Measurements from ENCODE around the gene LTV1.
"Not testable (repeated sequence)": the region's sequence is repeated elsewhere in the genome, so short reads cannot be mapped to it uniquely, and the experiment has no call there.

Gene LTV1, protein sequence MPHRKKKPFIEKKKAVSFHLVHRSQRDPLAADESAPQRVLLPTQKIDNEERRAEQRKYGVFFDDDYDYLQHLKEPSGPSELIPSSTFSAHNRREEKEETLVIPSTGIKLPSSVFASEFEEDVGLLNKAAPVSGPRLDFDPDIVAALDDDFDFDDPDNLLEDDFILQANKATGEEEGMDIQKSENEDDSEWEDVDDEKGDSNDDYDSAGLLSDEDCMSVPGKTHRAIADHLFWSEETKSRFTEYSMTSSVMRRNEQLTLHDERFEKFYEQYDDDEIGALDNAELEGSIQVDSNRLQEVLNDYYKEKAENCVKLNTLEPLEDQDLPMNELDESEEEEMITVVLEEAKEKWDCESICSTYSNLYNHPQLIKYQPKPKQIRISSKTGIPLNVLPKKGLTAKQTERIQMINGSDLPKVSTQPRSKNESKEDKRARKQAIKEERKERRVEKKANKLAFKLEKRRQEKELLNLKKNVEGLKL

DNA sequence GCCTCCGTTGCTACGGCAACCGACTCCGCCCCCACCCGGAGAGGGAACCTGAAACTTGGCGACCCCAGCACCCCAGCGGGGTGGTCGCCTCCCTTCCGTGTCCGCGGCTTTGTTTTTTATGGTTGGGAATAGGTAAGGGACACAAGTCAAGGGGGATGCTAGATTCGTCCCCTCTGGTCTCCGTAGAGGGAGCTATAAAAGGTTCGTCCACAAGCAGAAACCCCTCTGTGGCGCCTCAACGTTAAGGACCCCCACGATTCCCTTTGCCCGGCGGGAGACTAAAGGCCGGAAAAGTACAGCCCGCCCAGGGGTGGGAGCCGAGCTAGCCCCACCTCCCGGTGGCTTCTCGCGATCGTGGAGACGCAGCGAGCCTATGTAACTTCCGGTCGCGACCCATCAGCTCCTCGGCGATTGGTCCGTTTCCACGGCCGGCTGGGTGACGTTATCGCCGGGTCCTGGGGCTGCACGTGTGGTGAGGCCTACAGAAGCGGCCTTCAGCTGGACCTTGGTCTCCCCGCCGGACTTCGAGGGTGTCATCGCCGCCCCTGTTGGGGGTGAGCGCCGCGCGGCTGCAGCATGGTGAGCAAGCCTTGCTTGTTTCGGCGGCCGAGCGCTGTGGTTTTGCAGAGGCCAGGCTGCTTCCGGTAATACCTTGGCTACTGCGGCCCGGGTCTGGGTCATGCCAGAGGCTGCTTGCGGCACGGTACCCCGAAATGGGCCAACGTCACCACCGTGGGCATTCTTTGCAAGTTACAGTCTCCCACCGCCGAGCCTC is at the start of gene LTV1:
TSS of gene LTV1 (plus strand) at position 437 of the 775 bp plus-strand sequence. CDS start at position 577, 140 bp downstream.
- DNase-seq = peak; percentile 96

DNA sequence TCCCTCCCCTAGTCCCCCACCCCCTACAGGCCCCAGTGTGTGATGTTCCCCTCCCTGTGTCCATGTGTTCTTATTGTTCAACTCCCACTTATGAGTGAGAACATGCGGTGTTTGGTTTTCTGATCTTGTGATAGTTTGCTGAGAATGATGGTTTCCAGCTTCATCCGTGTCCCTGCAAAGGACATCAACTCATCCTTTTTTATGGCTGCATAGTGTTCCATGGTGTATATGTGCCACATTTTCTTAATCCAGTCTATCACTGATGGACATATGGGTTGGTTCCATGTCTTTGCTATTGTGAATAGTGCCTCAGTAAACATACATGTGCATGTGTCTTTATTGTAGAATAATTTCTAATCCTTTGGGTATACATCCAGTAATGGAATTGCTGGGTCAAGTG is 46.6 kb upstream of the LTV1 start:
- DNase-seq = not testable (repeated sequence)

DNA sequence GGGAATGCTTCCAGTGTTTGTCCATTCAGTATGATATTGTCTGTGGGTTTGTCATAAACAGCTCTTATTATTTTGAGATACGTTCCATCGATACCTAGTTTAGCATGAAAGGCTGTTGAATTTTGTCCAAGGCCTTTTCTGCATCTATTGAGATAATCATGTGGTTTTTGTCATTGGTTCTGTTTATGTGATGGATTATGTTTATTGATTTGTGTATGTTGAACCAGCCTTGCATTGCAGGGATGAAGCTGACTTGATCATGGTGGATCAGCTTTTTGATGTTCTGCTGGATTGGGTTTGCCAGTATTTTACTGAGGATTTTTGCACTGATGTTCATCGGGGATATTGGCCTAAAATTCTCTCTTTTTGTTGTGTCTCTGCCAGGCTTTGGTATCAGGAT is 44.7 kb upstream of the LTV1 start:
- DNase-seq = not testable (repeated sequence)

DNA sequence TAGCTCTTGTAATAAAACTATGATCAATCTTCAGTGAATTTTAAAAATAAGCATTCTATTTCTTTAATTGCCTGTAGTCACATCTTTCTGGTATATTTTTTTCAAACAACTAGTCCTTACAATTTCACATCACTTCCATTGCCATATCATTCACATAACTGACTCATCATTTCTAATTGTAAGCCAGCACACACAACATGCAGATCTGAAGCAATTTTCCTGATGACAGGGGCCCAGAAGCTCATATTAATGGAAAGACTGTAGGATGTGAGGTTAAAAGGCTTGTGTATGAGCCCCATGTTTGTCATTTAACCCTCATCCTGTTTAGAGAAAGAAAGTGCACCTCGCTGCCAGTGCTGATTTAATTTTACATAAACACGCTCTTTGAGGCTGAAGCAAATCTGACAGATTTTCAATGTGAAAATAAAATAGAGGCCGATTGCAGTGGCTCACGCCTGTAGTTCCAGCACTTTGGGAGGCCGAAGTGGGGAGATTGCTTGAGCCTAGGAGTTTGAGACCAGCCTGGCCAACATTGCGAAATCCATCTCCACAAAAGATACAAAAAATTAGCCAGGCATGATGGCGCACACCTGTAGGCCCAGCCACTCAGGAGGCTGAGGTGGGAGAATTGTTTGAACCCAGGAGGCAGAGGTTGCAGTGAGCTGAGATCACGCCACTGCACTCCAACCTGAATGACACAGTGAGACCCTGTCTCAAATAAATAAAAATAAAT is 40.1 kb upstream of the LTV1 start:
- DNase-seq = no peak

DNA sequence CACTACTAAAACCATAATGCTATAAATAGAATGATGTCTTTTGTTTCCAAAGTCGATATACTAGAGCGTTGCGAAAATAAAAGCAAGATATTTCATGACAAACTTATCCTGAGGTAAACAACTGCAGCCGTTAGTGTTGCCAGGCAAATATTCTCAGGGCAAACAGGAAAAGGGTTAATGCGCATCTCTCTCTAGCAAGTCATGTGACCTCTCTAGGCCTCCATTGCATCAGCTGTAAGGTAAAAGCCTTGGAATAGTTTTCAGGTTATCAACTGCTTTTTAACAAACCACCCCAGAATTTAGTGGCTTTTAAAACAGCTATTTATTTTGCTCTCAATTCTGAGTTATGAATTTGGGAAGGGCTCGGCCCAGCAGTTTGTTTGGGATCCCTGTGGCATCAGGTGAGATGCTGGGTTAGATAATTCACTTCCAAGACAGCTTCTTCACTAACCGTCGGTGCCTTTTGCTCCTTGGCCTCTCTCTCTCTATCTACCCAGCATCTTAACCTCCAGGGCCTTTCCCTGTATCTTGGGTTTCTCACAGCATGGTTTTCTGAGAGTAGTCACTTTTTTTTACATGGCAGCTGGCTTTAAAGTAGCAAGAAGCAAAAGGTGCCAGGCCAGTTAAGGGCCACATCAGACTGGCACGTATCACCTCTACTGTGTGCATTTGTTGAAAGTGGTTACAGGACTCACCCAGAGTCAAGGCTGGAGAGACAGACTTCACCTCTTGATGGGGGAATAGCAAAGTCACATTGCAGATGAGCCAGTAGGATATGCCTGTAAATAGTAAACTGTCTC is 39.2 kb upstream of the LTV1 start:
- no peak for DNase-seq

DNA sequence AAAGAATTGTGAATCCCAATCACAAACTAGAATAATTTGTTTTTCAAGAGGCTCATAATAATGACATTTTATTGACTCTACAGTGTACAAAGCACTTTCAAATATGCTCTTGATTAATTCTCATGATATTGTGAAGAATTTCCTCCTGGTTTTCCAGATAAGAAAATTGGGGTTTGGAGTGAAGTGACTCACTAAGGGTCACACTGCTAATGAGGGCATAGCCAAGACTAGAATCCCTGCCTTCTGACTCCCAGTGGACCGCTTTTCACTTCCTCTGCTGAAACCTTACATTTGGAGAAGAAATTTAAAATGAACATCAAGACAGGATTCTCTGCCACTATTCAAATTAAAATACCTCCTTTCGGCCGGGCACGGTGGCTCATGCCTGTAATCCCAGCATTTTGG is 38.3 kb upstream of the LTV1 start:
- DNase-seq = no peak

DNA sequence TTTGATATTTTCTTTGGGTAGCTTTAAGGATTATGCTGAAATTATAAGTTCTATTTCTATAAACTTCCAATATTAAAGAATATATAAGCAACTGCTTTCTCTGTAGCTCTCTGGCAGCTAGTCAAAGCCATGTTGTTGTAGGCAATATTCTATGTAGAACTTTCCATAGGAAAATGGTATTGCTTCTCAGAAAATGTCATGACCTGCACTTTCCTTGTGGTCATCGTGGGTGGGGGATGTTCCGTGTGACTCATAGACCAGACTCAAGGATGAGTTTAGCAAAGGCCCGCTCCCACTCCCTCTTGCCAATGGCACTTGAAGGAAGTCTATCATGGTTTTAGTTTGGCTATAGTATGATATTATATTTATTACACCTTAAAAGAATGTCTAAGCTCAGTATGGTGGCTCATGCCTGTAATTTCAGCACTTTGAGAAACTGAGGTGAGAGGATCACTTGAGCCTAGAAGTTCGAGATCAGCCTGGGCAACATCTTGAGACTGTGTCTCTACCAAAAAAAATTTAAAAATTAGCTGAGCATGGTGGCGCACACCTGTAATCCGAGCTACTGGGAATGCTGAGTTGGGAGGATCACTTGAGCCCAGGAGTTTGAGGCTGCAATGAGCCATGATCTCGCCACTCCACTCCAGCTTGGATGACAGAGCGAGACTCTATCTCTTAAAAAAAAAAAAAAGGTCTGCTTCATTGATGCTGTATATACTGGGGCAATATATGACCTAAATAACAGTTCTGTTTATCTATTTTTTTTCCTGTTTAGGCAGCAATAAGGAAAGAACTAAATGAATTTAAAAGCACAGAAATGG is 36.6 kb upstream of the LTV1 start:
- no peak for DNase-seq

DNA sequence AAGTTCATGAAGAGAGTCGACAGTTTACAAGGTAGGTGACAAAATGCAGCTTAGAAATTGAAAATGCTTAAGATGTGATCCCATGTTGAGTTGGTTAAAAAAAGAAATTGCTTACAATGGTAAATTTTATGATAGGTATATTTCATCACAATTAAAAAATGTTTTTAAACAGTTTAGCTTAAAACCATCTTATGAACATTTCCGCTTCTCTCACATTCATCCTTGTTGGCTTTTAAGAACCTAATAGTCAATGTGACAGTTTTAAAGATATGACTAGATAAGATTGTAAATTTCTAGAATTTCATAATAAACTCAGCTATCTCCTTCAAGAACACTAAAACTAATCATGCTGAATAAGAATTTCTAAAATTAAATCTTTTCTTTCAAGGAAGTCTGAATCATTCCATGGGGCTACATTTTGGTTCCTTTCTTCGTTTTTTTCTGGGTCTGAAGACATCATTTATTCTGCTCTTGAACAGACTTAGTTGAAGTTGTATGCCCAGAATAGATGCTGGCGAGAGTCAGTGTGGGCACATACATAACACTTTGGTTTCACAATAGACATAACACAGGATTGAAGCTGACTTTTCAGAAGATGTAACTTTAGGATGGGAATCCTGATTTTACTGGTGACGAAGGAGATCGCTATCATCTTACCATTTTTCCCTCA is 35.9 kb upstream of the LTV1 start:
- DNase-seq = no peak

DNA sequence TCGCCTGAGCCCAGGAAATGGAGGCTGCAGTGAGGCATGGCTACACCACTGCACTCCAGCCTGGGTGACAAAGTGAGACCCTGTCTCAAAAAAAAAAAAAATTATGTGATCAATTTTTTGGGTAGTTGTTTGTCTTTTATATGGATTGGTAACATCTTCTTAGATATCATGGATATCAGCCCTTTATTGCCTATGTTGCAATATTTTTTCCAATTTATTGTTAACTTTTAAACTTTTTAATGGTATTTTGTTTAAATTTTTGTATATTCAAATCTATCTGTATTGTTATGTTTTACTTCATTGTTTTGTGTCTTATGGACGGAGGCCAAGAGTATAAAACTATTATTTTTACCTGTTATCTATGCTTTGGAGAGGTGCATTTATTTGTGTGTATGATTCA is 32.4 kb upstream of the LTV1 start:
- DNase-seq = no peak

DNA sequence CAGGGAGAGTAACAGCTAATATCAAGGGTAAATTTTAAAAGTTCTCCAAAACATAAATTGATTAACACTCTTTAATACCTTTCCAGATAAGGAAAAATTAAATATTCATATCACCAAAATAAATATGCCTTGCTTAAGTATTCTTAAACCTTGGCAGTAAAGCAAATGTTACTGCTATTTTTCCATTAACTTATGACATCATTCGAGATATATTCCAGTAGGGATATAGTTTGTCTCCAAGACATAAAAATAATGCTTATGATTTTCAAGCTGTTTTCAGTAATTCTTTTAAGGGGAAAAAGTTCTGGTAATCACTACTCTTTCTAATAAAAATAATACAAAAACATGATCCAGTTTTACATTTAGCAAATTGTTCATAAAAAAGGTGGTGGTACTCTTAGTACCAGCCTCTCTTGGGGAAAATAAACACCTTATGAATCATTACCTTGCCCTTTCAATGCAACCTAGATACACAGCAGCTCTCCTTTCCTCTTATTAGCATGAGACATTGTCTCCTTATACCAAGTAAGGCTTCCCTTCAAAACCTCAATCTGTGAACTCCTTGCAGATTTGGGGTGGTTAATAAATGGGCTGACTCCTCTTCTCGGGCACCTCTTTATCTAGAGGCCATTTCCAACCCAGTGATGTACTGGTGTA is 31.5 kb upstream of the LTV1 start:
- no peak for DNase-seq

DNA sequence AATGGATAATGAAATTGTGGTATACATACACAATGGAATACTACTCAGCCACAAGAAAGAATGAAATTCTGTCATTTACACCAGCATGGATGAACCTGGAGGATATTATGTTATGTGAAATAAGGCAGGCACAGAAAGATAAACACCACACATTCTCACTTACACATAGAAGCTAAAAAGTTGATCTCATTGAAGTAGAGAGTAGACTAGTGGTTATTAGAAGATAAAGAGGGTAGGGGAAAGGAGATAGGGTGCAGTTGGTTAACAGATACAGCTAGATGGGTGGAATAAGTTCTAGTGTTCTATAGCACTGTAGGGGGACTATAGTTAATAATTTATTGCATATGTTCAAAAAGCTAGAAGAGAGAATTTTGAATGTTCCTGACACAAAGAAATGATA is 25.5 kb upstream of the LTV1 start:
- no peak for DNase-seq

DNA sequence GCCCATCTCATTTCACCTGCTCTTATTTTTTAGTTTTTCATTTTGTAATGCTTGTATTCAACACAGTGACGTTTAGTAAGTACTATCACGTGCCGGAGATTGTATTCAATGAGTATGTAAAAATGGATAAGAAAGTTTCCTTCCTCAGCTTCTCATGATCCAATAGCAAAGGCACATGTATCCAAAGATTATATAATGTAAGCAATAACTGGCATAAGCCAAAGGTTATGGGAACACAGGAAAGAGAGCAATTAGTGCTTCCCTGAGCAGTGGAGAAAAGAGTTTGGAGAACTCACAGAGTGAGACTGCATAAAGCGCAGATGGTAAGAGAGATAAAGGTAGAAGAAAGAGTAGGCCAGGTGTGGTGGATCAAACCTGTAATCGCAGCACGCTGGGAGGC is 21.8 kb upstream of the LTV1 start:
- DNase-seq = no peak

DNA sequence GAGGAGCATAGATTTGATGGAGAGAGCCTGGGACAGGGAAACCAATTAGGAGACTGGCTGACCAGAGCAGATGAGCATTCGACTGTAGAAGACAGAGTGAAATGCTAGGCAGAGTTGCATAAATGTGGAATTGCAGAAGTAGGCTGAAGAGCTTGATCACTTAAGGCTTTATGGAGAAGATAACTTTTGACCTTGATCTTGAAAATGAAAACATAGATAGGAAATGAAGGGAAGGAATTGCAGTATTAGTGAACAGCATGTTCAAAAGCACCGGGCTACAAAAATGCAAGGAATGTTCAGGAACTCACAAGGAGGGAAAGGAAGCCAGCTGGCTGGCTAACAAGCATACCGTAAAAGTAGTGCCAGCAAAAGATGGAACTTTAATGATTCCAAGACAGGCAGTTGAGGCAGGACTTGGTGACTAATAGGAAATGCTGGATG is 20.5 kb upstream of the LTV1 start:
- DNase-seq = no peak

DNA sequence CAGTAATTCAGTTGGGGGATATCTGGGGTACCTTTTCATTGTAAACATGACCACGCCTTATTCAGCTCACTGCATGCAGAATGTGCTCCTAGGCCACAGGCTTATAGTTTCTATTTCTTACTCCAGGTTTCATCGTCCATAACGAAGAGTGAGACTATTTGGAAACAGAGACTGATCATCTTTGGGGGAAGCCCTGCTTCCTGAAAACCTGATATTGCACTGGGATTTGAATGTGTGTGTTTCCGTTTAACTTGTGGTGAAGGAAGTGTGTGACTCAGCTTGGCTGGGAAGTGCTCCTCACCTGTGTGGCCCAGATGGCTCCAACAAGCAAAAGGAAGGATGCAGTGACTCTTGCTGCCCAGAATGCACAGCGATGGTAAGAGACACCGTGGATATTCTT is 19.6 kb upstream of the LTV1 start:
- DNase-seq = no peak

DNA sequence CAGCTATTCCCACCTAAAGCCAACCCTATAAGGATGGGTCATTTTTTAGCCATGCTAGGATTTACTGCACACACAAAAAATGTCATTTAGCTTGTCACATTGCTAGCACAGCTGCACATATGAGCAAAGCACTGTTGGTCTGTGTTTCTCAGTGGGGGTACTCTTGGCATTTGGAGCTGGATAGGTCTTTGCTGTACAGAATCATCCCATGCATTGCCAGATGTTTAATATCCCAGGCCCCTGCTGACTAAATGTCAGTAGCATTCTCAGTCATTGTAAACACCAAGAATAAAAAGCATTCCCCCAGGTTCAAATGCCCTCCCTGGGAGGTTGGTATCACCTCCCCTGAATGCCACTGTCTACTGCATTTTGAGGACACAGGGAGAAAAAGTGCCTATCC is 14.6 kb upstream of the LTV1 start:
- DNase-seq = no peak

DNA sequence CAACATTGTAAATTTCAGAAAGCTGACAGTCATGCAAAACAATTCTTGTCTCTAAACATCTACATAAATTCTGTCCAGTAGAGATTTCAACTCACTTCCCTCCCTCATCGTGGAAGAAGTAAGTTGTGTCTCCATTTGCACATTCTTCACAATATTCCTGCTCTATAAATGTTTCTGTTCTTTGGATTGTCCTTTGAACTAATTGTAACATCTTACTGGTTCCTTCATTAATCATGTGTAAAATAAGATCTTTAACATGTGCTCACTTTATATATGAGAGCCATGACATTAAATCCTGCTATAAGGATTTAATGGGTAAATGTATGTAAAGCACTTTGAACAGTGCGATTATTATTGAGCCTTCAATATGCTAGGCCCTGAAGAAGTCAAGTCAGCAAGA is 7.0 kb upstream of the LTV1 start:
- DNase-seq = no peak

DNA sequence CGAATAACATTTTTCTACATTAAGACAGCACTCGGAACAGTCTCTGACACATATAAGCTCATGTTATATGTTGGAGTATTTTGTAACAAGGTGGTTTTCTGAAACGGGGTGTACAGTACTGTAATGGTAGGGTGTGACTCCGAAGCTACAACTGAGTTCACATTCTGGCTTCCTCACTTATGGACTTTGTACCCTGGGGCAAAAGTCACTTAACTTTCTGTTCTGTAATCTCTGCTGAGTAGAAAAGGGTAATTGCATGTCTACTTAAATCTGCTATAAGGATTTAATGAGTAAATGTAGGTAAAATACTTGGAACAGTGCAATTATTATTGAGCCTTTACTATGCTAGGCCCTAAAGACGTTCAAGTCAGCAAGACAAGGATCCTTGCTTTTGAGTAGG is 4.7 kb upstream of the LTV1 start:
- no peak for DNase-seq

DNA sequence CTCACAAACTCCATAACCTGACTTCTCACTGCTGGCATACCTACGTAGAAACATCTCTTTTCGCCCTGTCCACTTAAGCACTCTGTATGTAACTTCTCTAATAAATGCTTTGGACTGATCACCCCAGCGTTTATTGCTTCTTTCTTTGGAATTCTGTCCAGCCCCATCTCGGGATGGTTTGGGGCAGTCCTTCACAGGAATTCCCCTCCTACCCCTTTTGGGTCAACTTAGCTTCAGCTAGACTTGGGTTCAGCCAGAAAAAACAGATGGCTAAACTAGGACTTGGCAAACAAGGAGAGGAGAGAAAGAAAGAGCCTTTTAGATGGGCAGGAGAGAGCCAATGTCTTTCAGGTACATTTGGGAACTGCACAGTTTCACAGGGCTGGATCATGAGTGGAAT is 3.9 kb upstream of the LTV1 start:
- no peak for DNase-seq

DNA sequence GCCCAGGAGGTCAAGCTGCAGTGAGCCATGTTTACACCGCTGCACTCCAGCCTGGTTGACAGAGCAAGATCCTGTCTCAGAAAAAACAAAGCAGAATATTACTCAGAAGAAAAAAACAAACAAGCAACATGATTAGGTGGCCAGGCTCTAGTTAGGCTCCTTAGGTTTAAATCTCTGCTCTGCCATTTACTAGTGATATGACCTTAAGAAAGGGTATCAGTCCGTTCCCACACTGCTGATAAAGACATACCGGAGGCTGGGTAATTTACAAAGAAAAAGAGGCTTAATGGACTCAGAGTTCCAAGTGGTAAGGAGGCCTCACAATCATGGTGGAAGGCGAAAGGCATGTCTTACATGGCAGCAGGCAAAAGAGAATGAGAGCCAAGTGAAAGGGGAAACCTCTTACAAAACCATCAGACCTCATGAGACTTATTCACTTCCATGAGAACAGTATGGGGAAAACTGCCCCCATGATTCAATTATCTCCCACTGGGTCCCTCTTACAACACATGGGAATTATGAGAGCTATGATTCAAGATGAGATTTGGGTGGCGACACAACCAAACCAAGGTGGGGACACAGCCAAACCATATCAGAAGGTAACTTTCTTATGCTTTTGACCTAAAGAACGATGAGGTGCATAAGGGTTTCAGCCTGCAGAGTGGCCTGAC is 2.4 kb upstream of the LTV1 start:
- DNase-seq = no peak

DNA sequence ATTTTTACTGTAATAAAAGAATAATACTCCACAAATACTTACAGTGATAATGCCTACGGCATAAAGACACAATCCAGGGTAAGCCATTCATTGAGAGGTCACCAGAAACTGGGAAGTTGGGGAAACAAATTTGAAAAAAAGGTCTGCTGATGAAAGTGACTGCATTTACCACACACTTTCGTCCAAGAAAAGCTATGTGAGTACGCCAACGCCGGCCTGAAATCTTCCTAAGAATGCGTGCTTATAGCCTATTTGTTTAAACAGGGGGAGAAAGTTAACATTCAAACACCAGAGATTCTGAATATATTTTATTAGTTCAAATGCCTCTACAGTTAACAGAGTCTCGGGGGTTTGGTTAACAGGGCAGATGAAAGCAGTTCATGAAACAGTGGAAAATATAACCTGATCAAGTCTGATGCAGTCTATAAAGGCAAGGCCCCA is 657 bp upstream of the LTV1 start:
- no peak for DNase-seq

Data from NCI-H1105 treated with DMSO at 0.1 percent for 48 hours (cell line).